CMK (cell line): ENCODE results near the gene SLC26A6.

Experiments used
- DNase-seq: peaks from one replicate; pipeline ENCODE4 v3.0.0-alpha.2; 2010; ENCODE audit warnings: low read depth

Gene SLC26A6

DNA sequence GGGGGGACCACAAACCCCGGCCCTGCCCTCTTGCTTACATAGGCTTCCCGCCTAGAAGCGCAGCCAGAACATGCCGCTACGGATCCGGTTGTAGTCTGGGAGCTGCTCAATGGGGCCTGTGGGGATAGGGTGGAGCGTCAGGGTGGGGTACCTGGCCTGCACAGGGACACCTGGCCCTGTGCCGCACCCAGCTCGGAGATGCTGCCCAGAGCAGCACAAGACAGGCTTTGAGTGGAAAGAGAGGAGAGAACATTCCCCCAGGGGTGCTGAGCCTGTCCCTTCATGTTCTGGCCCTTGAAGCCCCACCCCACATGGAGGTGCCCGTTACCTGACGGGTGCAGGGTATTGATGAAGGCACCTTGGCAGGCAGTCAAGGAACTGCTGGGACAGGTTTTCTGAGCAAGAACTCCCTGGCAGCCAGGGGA is 36.2 kb downstream of the SLC26A6 start:
- no peak for DNase-seq

GRCh38 chr3:48598323-48599076 is 36.8 kb downstream of the SLC26A6 start:
- DNase-seq: no peak

DNA sequence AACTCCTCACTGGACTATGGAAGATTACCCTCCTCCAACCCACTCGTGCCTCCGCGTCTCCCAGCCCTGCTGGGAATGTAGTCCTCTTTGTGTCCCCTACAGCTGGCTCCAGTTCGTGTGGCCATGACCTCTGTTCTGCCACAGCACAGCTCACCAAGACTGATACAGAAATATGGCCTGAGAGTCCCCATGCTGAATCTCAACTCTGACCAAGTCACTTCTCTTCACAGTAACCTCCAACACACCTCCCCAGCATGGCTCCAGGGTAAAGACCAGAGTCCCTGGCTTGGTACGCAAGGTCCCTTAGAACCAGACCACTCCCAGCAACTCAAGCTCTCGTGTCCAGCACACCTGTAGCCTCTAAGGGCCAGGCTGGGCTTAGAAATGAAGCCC is 37.9 kb downstream of the SLC26A6 start:
- no peak for DNase-seq

- DNase-seq: no peak
Measured at GRCh38 chr3:48596676-48597407, 38.4 kb downstream of the SLC26A6 start.

DNA sequence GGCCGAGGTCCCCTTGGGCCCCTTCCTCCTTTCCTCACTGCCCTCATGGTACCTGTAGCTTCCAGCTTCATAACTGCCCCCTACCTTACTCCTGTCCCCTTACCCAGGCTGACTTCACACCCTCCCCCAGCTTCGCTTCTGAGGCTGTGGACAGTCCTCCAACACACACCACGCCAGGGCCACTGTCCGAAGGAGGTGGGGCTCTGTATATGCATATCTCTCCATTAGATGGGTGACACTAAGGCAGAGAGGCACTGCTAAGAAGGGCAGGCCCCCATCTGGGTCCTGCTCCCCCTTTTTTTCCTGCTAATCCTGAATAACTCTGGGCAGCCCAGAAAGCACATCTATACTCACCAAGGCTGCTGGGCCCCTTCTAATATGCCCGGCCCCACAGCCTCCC is 39.1 kb downstream of the SLC26A6 start:
- no peak for DNase-seq

DNA sequence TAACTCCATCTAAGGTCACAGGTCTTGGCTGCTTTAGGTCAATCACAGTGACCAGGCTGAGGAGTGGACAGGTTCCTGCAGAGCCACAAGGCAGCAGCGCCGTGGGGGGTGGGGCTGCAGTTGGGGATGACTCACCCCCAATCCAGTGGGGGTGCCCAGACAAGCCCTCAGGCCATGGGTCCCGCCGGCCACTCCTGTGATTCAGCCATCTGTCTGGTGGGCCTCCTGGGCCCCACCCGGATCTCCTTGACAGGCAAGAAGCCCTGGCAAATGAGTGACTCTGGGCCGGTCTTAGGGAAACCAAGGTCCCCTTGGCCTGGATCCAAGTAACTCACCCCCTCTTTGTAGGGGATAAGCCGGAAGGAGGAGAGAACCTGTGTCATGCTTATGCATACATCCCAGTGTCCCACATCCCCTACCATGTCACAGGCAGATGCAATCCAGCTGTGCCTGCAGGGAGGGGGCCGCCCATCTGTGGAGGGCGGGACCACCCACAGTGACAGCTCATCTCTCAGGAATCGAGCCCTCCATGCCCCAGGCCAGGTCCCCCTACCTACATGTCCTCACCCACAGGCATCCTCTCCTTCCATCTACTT is 39.6 kb downstream of the SLC26A6 start:
- no peak for DNase-seq

DNA sequence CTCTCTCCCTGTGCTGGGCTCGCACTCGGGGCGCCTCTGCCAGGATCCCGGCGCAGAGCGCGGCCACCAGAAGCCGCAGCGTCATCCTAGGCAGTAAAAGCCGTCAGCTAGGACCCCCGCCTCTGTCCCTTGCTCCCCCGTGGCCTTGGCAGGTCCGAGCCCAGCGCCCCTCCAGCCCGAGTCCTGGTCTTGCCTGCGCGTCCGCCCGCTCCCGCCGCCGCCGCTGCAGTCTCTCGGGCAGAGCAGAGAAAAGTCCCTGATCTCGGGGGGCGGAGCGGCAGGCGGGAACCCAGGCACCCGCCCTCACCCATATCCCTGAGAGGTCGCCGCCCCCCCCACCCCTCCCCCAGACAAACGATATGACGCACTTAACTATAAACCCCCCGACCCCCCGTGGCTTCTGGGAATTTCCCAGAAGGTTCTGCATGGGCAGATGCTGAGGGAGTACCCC is 40.2 kb downstream of the SLC26A6 start, which contains the start of gene COL7A1:
Gene COL7A1 (minus strand): TSS at position 255 of the 451 bp plus-strand sequence. CDS start 170 bp downstream, at position 85.
- DNase-seq: no peak

GRCh38 chr3:48594417-48595049 is 40.7 kb downstream of the SLC26A6 start:
- no peak for DNase-seq

DNA sequence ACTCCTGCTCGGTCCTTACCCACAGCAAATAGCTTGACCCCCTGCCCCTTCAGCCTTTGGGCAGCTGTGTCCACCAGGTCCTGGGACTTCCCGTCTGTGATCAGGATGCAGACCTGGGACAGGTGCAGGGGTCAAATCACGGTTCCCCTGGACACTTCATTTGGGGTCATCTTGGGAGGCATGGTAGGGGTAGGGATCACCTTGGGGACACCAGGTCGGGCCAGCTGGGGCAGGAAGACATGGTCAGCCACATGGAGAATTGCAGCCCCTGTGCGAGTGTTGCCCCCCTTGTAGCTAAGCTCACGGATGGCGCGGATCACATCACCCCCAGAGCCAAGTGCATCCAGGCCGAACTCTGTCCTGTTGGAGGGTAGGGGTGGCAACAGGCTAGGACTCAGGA is 41.9 kb downstream of the SLC26A6 start:
- DNase-seq: no peak

DNA sequence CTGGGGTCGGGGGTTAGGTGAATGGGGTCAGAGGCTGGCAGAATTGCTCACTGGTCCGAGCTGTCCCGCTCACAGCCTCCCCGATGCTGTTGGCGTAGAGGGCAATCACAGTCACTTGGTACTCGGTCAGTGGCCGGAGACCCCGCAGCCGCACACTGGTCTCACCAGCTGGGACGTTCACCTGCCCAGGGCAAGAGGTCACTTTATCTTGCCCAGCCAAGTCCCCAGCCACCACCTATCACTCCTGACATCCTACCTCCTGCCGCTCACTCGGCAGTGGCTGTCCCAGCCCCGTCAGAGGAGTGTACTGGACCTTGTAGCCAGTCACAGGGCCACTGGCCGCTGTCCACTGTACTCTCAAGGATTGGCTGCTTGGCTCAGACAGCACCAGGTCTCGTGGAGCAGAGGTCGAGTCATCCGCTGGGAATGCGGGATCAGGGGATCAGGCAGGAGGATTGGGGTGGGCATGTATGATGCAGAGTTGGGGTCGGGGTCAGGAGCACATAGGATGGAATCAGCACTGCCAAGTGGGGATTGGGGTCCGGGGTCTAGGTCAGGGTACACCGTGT is 42.7 kb downstream of the SLC26A6 start:
- no peak for DNase-seq

DNA sequence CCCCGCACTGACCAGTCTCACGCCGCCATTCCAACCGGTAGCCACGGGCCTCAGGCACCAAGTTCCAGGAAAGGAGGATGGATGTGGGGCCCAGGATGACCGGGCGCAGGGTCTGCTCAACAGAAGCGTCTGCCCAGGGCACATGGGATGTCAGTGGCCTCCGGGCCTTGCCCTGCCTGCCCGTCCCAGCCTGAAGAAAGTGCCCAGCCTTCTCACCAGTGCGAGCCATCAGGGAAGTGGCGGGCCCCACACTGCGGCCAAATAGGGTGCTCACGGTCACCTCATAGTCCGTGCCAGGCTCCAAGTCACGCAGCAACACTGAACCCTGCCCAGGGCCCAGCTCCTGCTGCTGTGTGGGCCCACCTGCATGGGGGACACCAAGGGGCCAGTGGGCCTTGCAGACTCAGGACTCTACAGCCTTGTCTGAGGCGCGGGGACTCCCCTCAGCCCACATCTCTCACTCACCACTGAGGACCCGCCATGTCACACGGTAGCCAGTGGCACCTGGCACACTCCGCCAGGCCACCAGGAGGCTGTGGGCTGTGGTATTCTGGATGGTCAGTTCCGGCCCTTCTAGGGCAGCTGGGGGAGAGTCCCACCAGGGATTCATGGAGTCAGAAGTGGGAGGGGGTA is 43.3 kb downstream of the SLC26A6 start:
- DNase-seq: no peak

- DNase-seq: no peak
Measured at GRCh38 chr3:48591436-48591835, 43.8 kb downstream of the SLC26A6 start.

DNA sequence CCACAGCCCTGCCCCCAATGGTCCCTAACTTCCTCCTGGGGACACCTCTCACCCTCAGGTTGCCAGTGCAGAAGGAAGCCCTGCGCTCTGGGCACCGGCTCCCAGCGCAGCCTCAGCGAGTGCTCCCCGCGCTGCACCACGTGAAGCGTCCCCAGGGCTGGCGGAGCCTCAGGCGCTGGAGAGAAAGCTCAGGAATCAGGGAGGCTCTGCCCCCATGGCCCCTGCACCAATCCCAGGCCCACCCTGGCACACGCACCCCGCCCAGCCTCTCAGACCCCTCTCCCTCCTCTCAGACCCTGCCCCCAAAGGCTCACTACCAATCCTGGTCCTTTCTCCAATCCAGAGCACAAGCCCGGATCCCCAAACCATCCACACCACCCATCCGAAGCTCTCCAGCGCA is 47.0 kb downstream of the SLC26A6 start:
- no peak for DNase-seq

DNA sequence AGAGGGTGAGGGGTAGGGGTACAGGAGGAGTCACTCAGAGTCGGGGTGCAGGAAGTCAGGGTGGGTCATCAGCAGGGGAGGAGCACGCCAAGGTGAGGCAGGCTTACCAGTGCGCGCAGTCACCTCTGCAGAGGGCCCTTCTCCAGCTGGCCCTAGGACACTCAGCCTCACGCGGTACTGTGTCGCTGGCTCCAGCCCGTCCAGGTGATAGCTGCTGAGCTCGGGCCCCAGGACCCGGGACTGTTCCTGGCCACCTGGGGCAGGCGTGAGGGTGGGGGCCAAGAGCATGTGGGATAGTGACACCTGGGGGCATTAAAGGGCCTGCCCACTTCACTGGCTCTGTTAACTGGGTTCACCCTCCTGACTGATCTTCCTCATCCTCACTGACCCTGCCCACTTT is 47.6 kb downstream of the SLC26A6 start:
- DNase-seq: no peak

GRCh38 chr3:48585411-48585810 is 49.9 kb downstream of the SLC26A6 start:
- no peak for DNase-seq

DNA sequence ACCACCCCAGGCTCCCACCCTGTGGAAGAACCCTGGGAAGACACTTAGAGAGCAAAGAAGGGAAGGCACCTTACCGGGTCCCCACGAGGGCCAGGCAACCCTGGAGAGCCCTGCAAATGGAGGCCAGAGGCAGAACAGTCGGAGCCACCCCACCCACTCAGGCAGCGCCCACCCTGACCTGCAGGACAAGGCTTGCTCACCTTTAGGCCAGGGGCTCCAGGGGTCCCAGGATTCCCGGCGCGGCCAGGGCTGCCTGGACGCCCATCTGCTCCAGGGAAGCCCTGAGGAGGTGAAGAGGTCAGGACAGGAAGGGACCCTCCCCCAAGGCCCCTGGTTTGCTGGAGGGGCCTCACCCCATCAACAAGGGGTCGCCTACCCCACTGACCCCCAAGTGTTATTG is 50.4 kb downstream of the SLC26A6 start:
- no peak for DNase-seq

DNA sequence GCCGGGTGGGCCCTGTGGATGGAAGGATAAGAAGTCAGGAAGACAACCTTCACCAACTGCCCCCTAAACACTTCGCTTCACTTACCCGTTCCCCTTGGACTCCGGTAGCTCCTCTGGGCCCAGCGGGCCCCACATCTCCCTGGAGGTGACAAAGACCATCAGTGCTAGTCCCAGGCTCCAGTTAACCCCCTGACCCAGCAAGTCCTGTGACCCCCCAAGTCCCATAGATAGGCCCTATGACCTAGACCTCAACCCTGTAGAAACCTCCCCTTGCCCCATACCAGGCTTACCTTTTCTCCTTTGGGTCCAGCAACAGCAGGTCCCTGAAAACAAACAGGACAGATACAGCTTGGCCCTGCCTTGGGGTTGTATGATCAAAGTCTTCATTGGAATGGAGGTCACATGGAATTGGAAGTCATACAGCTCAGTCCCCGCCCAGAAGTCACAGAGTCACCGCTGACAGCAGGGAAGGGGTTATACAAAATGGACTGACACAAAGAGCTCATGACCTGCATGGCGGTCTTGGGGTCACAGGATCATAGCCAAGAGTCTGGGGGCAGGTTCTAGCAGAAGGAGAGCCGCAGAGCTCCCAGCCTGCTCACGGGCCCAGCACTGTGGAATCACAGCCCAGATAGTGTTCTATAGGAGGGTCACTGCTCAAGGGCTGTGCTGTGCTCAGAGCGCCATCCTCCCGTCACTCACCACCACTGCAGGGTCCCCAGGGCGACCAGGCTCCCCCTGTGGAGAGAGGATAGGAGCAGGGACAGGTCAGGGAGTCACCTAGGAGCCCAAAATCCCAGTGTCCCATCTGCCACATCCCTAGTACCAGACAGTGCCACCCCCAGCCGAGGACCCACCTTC is 53.4 kb downstream of the SLC26A6 start:
- DNase-seq: no peak

DNA sequence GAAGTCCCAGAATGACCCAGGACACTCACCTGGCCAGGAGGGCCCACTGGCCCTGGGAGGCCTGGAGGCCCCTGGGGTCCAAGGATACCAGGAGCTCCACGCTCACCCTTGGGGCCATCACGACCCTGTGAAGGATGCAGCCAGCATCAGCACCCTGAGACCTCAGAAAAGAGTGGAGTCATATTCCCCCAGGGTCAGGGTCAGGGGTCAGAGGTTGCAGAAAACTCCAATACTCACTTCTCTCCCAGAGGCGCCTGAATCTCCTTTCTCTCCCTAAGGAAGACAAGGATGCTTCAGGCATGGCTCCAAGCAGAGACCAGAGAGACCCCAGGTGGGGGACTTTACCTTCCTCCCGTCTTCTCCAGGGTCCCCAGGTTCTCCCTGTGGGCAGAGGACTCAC is 58.6 kb downstream of the SLC26A6 start:
- DNase-seq: no peak
